Measurements from ENCODE around the gene WBP2.

DNA sequence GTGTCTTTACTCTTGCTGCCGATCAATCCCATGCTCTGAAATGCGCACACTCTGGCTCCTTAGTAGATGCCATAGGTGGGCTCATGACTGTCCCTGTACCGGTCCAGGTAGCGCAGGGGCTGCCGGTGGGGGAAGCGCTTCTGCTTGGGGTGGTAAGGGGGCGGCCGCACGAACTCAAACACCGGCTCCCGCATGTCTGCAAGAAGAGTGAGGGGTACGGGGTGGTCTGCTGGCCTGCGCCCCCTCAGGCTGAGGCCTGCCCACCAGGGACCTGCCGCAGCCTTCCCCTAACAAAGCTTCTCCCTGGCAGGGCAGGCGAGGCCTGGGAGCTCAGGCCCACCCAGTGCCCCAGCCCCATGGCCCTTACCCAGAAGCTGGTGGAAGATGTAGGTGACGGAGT, 43.7 kb upstream of the WBP2 start:
- TF ChIP-seq, protein P1, sequence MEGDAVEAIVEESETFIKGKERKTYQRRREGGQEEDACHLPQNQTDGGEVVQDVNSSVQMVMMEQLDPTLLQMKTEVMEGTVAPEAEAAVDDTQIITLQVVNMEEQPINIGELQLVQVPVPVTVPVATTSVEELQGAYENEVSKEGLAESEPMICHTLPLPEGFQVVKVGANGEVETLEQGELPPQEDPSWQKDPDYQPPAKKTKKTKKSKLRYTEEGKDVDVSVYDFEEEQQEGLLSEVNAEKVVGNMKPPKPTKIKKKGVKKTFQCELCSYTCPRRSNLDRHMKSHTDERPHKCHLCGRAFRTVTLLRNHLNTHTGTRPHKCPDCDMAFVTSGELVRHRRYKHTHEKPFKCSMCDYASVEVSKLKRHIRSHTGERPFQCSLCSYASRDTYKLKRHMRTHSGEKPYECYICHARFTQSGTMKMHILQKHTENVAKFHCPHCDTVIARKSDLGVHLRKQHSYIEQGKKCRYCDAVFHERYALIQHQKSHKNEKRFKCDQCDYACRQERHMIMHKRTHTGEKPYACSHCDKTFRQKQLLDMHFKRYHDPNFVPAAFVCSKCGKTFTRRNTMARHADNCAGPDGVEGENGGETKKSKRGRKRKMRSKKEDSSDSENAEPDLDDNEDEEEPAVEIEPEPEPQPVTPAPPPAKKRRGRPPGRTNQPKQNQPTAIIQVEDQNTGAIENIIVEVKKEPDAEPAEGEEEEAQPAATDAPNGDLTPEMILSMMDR (IDR thresholded peaks at IDR 0.05; ENCODE audit: low read depth, low read length) = no peak
- TF ChIP-seq POLR2A (IDR thresholded peaks at IDR 0.05; ENCODE audit: extremely low read depth, insufficient read length) = no peak

All from NB4 (cell line).